ENCODE data around the gene CACYBP.

DNA sequence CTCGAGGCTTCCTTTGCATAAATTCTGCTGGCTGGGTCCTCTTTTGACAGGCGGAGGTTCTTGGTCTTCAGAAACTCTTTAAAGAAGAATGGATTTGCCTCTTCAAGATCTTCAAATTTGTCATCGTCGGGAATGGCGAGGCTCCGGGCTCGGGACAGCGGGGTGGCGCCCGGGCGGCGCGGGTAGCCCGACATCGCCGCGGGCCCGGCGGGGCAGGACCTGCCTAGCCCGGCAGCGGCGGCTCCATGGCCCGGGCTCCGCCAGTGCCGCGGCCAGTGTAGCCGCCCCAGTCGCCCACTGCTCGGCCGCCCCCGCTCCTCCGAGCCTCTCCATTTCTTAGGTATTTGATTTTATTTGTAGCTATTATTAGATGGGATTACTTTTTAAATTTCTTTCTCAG is 45.8 kb downstream of the CACYBP start:
- TF ChIP-seq, protein P1, sequence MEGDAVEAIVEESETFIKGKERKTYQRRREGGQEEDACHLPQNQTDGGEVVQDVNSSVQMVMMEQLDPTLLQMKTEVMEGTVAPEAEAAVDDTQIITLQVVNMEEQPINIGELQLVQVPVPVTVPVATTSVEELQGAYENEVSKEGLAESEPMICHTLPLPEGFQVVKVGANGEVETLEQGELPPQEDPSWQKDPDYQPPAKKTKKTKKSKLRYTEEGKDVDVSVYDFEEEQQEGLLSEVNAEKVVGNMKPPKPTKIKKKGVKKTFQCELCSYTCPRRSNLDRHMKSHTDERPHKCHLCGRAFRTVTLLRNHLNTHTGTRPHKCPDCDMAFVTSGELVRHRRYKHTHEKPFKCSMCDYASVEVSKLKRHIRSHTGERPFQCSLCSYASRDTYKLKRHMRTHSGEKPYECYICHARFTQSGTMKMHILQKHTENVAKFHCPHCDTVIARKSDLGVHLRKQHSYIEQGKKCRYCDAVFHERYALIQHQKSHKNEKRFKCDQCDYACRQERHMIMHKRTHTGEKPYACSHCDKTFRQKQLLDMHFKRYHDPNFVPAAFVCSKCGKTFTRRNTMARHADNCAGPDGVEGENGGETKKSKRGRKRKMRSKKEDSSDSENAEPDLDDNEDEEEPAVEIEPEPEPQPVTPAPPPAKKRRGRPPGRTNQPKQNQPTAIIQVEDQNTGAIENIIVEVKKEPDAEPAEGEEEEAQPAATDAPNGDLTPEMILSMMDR (conservative IDR thresholded peaks at IDR 0.05; ENCODE audit: low read depth in 2 of 2): no peak
- TF ChIP-seq STAT1 (IDR thresholded peaks at IDR 0.05; ENCODE audit: unreplicated experiment) (no peak), EZH2 (IDR thresholded peaks at IDR 0.05; ENCODE audit: low read depth, unreplicated experiment) (no peak), EZH2phosphoT487 (IDR thresholded peaks at IDR 0.05; ENCODE audit: unreplicated experiment) (no peak), POLR2AphosphoS5 (IDR thresholded peaks at IDR 0.05; ENCODE audit: low read depth) (no peak), JUNB (IDR thresholded peaks at IDR 0.05; ENCODE audit: unreplicated experiment) (no peak), CREB1 (CRISPR knock-in tag; IDR thresholded peaks at IDR 0.05; ENCODE audit: low read depth) (no peak), ZNF331 (CRISPR knock-in tag; IDR thresholded peaks at IDR 0.05; ENCODE audit: low read depth) (no peak), NANOG (IDR thresholded peaks at IDR 0.05; ENCODE audit: borderline replicate concordance) (no peak)
- TF ChIP-seq, protein P2, sequence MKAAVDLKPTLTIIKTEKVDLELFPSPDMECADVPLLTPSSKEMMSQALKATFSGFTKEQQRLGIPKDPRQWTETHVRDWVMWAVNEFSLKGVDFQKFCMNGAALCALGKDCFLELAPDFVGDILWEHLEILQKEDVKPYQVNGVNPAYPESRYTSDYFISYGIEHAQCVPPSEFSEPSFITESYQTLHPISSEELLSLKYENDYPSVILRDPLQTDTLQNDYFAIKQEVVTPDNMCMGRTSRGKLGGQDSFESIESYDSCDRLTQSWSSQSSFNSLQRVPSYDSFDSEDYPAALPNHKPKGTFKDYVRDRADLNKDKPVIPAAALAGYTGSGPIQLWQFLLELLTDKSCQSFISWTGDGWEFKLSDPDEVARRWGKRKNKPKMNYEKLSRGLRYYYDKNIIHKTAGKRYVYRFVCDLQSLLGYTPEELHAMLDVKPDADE (IDR thresholded peaks at IDR 0.05): no peak
- TF ChIP-seq, protein P3, sequence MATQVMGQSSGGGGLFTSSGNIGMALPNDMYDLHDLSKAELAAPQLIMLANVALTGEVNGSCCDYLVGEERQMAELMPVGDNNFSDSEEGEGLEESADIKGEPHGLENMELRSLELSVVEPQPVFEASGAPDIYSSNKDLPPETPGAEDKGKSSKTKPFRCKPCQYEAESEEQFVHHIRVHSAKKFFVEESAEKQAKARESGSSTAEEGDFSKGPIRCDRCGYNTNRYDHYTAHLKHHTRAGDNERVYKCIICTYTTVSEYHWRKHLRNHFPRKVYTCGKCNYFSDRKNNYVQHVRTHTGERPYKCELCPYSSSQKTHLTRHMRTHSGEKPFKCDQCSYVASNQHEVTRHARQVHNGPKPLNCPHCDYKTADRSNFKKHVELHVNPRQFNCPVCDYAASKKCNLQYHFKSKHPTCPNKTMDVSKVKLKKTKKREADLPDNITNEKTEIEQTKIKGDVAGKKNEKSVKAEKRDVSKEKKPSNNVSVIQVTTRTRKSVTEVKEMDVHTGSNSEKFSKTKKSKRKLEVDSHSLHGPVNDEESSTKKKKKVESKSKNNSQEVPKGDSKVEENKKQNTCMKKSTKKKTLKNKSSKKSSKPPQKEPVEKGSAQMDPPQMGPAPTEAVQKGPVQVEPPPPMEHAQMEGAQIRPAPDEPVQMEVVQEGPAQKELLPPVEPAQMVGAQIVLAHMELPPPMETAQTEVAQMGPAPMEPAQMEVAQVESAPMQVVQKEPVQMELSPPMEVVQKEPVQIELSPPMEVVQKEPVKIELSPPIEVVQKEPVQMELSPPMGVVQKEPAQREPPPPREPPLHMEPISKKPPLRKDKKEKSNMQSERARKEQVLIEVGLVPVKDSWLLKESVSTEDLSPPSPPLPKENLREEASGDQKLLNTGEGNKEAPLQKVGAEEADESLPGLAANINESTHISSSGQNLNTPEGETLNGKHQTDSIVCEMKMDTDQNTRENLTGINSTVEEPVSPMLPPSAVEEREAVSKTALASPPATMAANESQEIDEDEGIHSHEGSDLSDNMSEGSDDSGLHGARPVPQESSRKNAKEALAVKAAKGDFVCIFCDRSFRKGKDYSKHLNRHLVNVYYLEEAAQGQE (IDR thresholded peaks at IDR 0.05; ENCODE audit: unreplicated experiment): no peak
